ENCODE data around the gene EFNA5.

The EFNA5 gene

DNA sequence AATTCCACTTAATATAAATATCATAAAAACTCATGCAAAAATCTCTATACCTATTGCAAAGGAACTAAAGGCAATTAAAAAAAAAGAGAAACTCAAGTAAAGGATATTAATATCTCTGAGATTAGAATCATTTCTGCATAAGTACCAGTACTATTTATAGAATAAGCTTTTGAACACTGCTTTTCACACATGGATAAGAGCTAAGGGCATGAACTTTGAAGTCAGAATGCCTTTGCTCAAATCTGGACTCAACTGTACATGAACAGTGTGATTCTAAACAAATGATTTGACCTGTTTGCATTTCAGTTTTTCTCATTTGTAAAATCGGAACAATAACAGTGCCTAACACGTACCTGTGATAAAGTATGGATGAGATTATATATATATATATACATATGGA lies 255.9 kb downstream of the EFNA5 start:
- DNase-seq: no peak

GRCh38 chr5:107413754-107414153 lies 257.0 kb downstream of the EFNA5 start:
- DNase-seq: no peak

DNA sequence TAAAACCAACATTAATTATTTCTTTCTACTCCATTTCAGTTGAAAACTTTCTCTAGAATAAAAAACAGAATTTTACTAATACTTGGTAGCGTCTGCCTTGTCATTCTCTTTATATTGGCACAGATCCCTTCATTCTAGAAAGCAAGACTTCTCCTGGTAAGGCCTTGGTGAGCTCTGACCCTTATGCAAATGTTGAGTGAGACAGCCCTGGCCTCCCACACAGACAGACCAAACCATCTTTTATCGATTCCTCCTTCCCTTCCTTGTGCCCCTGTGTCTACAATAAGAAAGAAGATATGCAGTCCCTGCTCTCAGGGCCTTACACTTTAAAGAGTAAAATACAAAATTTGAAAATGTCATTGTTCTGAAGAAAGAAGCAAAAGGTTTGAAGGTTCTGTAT lies 262.2 kb downstream of the EFNA5 start:
- DNase-seq: no peak

DNA sequence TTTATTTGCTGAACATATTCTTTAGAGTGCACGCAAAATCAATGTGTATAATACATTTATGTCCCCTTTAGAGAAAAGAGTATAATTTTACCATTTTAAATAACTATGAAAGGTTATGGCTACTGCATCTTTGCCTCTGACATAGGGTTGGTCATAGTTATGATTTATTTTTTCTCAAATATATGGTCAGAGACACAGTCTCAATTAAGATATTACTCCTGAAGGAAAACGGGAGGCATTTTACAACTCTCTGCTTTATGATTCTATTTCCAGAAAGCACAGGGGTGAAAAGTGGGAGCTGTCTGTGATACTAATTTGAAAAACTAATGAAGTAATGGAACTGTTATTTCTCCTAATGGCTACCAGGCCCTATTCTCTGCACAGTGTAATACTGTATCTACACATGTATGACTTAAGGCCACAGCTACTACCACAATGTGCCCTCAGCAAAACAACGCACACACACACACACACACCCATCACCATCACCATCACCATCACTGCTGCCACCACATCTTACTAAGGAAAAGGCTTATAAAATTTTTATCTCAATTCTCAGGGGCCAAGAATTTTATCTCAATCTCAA lies 262.9 kb downstream of the EFNA5 start:
- DNase-seq: no peak

- no peak for DNase-seq
Measured at GRCh38 chr5:107404595-107405374, 266.0 kb downstream of the EFNA5 start.

DNA sequence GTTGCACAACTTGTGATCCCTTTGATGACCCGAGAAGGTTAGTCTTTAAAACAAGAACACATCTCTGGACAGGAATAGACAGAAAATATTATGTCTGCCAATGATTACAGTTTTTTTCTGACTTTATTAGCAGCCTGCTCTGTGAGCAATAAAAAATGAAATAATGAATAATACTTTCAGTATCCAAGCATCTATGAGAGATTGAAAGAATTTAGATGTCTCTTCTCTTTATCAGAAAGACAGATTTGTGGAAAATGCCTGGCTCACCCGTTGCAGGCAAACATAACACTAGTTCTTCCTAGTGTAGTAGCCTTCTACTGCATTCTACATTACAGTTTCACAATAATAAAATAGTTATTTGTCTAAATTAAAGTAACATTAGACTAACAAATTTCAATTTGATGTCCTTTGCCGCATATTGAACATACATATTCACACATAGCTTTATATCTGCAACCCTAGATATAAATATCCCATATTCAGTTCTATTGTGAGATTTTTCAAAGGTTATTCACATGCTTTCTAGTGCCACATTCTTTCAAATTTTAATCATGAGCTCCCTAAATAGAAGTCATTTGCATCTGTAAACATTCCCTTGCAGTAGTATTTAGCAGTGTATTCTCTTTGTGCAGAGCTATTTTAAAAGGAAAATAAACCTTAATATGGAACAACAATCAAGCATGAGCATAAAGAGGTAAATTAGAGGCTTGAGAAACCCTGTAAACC lies 267.3 kb downstream of the EFNA5 start:
- no peak for DNase-seq

DNA sequence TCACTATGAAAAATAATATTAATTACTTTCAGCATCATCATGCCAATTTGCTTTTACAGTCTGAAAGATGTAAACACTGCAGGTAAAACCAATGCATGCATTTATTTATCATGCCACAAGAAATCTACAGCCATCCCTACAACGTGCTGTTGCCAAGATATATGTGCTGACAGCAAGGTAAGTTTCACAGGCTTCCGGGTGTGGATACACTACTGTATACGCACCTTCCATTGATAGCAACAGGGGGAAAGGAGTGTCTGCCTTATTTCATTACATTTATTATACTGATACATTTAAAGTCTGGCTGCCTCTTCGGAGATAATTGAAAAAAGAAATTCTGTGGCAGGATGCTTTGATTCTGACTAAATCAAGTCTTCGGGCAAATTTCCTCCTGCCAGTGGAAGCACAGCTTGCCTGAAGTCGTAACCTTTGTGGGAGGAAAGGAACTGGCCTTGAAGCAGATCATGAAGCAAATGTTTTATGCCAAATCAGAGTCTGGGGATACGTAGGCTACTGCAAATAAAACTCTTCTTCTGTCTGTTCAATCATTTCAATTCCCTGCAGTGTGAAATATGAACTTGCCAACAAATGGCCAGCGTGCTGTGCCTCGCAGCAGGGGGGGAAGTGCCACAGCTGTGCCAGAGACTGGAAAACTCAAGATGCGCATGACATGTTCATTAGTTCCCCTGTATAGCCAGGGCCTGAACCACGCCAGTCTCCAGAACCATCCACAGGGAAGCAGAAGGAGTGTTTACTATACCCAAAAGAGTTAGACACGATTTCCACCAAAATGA lies 268.1 kb downstream of the EFNA5 start:
- DNase-seq: no peak

GRCh38 chr5:107401470-107402122 lies 269.1 kb downstream of the EFNA5 start:
- DNase-seq: no peak

DNA sequence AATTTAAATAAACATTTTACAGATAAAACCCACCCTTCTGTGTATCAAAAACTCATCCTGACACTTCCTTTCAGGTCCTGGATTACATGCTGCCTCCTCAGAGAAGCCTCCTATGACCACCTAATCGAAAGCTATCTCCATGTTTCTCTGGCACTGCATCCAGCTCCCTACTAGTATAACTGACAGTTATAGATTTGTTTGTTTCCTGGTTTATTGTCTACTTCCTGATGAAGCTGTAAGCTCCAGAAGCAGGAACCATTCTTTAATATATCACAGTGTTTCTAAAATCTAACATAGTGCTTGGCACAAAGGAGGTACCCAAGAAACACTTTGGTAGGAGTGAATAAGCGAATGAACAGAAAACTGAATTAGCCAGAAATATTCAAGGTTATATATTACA lies 270.4 kb downstream of the EFNA5 start:
- DNase-seq: no peak

DNA sequence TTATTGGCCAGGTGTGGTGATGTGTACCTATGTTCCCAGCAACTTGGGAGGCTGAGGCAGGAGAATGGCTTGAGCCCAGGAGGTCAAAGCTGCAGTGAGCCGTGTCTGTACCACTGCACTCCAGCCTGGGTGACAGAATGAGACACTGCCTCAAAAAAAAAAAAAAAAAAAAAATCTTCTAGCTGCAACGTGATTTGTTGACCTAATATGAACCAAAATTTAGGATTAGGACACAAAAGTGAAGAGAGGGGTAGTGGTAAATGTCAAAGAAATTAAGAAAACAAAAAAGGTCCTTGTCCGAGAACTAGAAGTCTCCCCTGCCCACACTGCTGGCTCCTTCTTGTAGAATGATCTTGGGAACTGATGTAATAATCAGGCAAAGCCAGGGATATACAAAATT lies 272.0 kb downstream of the EFNA5 start:
- DNase-seq: no peak

- DNase-seq: no peak
Measured at GRCh38 chr5:107396351-107396690, 274.4 kb downstream of the EFNA5 start.

GRCh38 chr5:107395632-107396350 lies 274.9 kb downstream of the EFNA5 start:
- DNase-seq: no peak

- DNase-seq: no peak
Measured at GRCh38 chr5:107393851-107394250, 276.9 kb downstream of the EFNA5 start.

GRCh38 chr5:107391787-107392186 lies 278.9 kb downstream of the EFNA5 start:
- DNase-seq: no peak

DNA sequence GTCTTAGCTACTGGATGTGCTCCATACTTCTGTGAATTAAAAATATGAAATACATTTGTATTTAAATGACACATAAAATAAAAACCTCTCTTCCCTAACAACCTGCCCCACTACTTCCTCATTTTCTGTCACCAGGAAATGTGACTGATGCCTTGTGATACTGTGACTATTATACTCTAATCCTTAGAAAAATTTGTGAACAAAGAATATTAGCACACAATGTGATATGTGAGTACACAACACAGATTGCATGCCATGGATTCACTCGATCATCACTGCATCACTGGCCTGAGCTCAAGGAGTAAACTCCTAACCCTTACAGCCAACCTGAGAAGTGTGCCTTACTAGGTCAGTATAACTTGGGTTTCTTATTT lies 281.0 kb downstream of the EFNA5 start:
- no peak for DNase-seq

GRCh38 chr5:107389130-107389774 lies 281.5 kb downstream of the EFNA5 start:
- DNase-seq: no peak

DNA sequence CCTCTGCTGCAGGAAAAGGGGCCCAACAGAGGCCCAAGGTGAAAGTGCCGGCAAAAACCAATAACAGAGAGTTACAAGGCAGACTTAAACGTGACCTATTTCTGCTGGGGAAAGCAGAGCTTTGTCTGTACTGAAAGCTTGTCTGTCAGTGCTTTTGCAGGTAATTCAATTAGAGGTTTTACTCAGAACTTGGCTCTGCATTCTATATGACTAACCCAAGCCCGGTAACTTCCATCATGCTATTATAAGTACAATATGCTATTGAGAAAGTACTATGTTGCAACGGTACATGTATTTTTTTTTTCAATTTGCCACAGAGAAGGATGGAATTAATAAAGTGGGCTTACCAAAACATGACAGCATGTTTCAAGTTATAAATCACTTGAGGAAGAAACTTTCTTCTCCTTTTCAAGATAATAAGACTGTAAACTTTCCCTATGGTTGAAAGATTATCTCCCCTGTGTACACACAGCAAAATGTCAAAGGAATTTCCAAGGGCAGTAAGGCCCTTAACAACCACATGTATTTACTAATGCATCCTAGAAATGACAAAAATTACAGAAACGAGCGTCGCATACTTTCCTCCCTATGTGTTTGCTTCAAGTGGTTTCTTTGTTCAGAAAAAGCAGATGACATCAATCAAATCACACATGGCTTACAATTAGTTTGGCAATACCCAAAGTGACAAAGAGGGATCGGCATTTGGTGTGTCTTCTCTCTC lies 282.4 kb downstream of the EFNA5 start:
- no peak for DNase-seq

- no peak for DNase-seq
Measured at GRCh38 chr5:107387526-107388140, 283.1 kb downstream of the EFNA5 start.

GRCh38 chr5:107385708-107386107 lies 285.0 kb downstream of the EFNA5 start:
- no peak for DNase-seq

DNA sequence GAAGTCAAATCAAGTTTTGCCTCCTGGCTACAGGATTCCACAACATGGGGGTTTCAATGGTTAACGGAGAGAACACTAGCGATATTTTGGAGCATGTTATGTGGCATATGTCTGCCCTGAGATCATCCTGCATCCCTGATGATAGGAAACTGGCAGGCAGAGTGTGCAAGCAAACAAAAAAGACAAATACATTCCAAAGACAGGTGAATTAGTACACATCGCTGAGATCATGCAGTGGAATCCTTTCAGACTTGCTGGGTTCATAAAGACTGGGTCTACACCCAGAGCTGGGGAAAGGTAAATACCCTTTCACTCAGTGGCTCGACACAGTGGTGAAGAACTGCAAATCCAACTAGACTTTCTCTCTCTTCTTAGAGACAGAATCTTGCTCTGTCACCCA lies 286.5 kb downstream of the EFNA5 start:
- DNase-seq: no peak

DNA sequence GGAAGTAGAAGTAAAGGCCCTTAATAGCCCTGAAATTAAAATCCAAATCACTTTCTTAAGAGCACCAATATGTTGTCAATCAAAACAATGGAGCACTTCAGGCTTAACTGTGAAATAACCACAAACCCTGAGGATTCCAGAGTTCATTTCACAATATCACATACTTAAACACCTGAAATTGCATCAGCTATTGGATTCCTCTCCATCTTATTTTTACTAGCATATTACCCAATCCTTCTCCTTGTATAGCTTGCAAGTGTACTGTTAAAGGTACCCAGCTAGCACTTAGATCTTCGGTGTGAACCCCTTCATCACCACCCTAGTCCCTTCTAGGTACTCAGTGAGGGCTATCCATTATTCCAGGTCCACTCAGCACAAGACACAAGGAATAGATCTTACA lies 287.3 kb downstream of the EFNA5 start:
- DNase-seq: no peak
